HEK293 (cell line): ENCODE data around the gene C20orf173.

Source experiments
- CTCF ChIA-PET: fragments of 350-600 bp; formaldehyde crosslinking; extraction: SDS; loops from one replicate; lab custom pipeline; 2021; ENCODE audit warnings: antibody characterized with exemption; lab: Yijun Ruan, JAX
- POLR2A ChIA-PET: fragments of 300-600 bp; formaldehyde crosslinking; extraction: SDS; loops from one replicate; lab custom pipeline; 2020; ENCODE audit warnings: antibody characterized with exemption, inconsistent platforms; lab: Yijun Ruan, JAX
- H3K27ac ChIP-seq: fragments of 200-500 bp; sonication (Bioruptor generic); 2 replicates; pipeline ENCODE4 v1.5.1; 2014; ENCODE audit warnings: low read depth, low read length, control low read depth, inconsistent platforms; ENCODE audit errors: extremely low read depth
- H3K36me3 ChIP-seq, 2 experiments: fragments of 200-500 bp in 1 of 2; sonication (Bioruptor generic) in 1 of 2; 1 replicate in 1 of 2; 2 replicates in 1 of 2; pipeline ENCODE4 v1.5.1; 2014 to 2017; ENCODE audit warnings: inconsistent platforms in 2 of 2, low read length in 2 of 2; ENCODE audit not compliant: control insufficient read depth in 2 of 2, insufficient read depth in 1 of 2
- H3K4me1 ChIP-seq: fragments of 200-500 bp; sonication (Bioruptor generic); 2 replicates; pipeline ENCODE4 v1.5.1; 2014; ENCODE audit warnings: mild to moderate bottlenecking, low read length, inconsistent platforms; ENCODE audit not compliant: control insufficient read depth, insufficient read depth
- H3K4me3 ChIP-seq: 2 replicates; pipeline ENCODE4 v1.5.1; 2011; ENCODE audit warnings: low read depth, mild to moderate bottlenecking, control low read depth, low read length, moderate library complexity
- H3K9me3 ChIP-seq: fragments of 200-500 bp; sonication (Bioruptor generic); 2 replicates; pipeline ENCODE4 v1.5.1; 2014; ENCODE audit warnings: low read depth, low read length, inconsistent platforms; ENCODE audit not compliant: control insufficient read depth, insufficient read depth
- CTCF ChIP-seq: fragments of 450-650 bp; formaldehyde crosslinking; IDR thresholded peaks from 2 replicates; pipeline ENCODE4 v1.5.1; 2016; ENCODE audit warnings: missing biosample characterization, missing genetic modification characterization
- HIC1 ChIP-seq: fragments of 450-650 bp; formaldehyde crosslinking; IDR thresholded peaks from 2 replicates; pipeline ENCODE4 v1.5.1; 2016; ENCODE audit warnings: missing biosample characterization, missing genetic modification characterization
- INSM2 ChIP-seq: fragments of 450-650 bp; formaldehyde crosslinking; IDR thresholded peaks from 2 replicates; pipeline ENCODE4 v1.5.1; 2016; ENCODE audit warnings: missing biosample characterization, missing genetic modification characterization
- KLF10 ChIP-seq: fragments of 450-650 bp; IDR thresholded peaks from 2 replicates; pipeline ENCODE4 v1.5.1; 2018; ENCODE audit warnings: missing biosample characterization, mild to moderate bottlenecking, missing genetic modification characterization
- KLF17 ChIP-seq: fragments of 450-650 bp; formaldehyde crosslinking; IDR thresholded peaks from 2 replicates; pipeline ENCODE4 v1.5.1; 2016; ENCODE audit warnings: missing biosample characterization, missing genetic modification characterization
- PBX3 ChIP-seq: sonication (generic); formaldehyde crosslinking; IDR thresholded peaks from 2 replicates; pipeline ENCODE4 v1.8.1; 2022; ENCODE audit warnings: mild to moderate bottlenecking, moderate library complexity, missing genetic modification reagents
- SCRT1 ChIP-seq: fragments of 450-650 bp; formaldehyde crosslinking; IDR thresholded peaks from 2 replicates; pipeline ENCODE4 v1.5.1; 2016; ENCODE audit warnings: missing biosample characterization, missing genetic modification characterization, borderline replicate concordance
- SP3 ChIP-seq: fragments of 450-650 bp; formaldehyde crosslinking; IDR thresholded peaks from 2 replicates; pipeline ENCODE4 v1.5.1; 2016; ENCODE audit warnings: missing biosample characterization, missing genetic modification characterization
- YY1 ChIP-seq: fragments of 450-650 bp; formaldehyde crosslinking; IDR thresholded peaks from 2 replicates; pipeline ENCODE4 v1.5.1; 2018; ENCODE audit warnings: missing biosample characterization, missing genetic modification characterization
- ZBTB17 ChIP-seq: fragments of 450-650 bp; formaldehyde crosslinking; IDR thresholded peaks from 2 replicates; pipeline ENCODE4 v1.5.1; 2016; ENCODE audit warnings: missing biosample characterization, missing genetic modification characterization
- ZBTB21 ChIP-seq: fragments of 450-650 bp; formaldehyde crosslinking; IDR thresholded peaks from 2 replicates; pipeline ENCODE4 v1.5.1; 2017; ENCODE audit warnings: missing biosample characterization, missing genetic modification characterization
- ZBTB7A ChIP-seq: fragments of 450-650 bp; formaldehyde crosslinking; IDR thresholded peaks from 2 replicates; pipeline ENCODE4 v1.5.1; 2016; ENCODE audit warnings: low read depth, missing biosample characterization, missing genetic modification characterization
- ZFP69B ChIP-seq: fragments of 450-650 bp; formaldehyde crosslinking; IDR thresholded peaks from 2 replicates; pipeline ENCODE4 v1.5.1; 2016; ENCODE audit warnings: missing biosample characterization, missing genetic modification characterization
- ZNF10 ChIP-seq: fragments of 450-650 bp; formaldehyde crosslinking; IDR thresholded peaks from 2 replicates; pipeline ENCODE4 v1.5.1; 2017; ENCODE audit warnings: missing biosample characterization, missing genetic modification characterization
- ZNF132 ChIP-seq: fragments of 450-650 bp; formaldehyde crosslinking; IDR thresholded peaks from 2 replicates; pipeline ENCODE4 v1.5.1; 2017; ENCODE audit warnings: missing biosample characterization, missing genetic modification characterization, borderline replicate concordance
- ZNF155 ChIP-seq: fragments of 450-650 bp; formaldehyde crosslinking; IDR thresholded peaks from 2 replicates; pipeline ENCODE4 v1.5.1; 2016; ENCODE audit warnings: missing biosample characterization, missing genetic modification characterization
- ZNF19 ChIP-seq: fragments of 450-650 bp; formaldehyde crosslinking; IDR thresholded peaks from 2 replicates; pipeline ENCODE4; 2016; ENCODE audit warnings: missing biosample characterization, missing genetic modification characterization, low read depth
- ZNF214 ChIP-seq: fragments of 450-650 bp; formaldehyde crosslinking; IDR thresholded peaks from 2 replicates; pipeline ENCODE4 v1.5.1; 2017; ENCODE audit warnings: missing biosample characterization, mild to moderate bottlenecking, missing genetic modification characterization, borderline replicate concordance
- ZNF266 ChIP-seq: fragments of 450-650 bp; formaldehyde crosslinking; IDR thresholded peaks from 2 replicates; pipeline ENCODE4 v1.5.1; 2016; ENCODE audit warnings: missing biosample characterization, missing genetic modification characterization, low read depth
- ZNF274 ChIP-seq, 2 experiments: fragments of 200-500 bp in 1 of 2; fragments of 450-650 bp in 1 of 2; sonication (Bioruptor generic) in 1 of 2; formaldehyde crosslinking in 1 of 2; IDR thresholded peaks; 2 replicates each; pipeline versions ENCODE4 v1.5.1 to v1.6.1; 2014 to 2016; ENCODE audit warnings: borderline replicate concordance in 1 of 2, inconsistent platforms in 1 of 2, low read length in 1 of 2, missing biosample characterization in 1 of 2, missing genetic modification characterization in 1 of 2
- ZNF302 ChIP-seq: fragments of 450-650 bp; formaldehyde crosslinking; IDR thresholded peaks from 2 replicates; pipeline ENCODE4 v1.5.1; 2016; ENCODE audit warnings: missing biosample characterization, missing genetic modification characterization, low read depth
- ZNF341 ChIP-seq: fragments of 450-650 bp; formaldehyde crosslinking; IDR thresholded peaks from 2 replicates; pipeline ENCODE4; 2016; ENCODE audit warnings: low read depth, missing biosample characterization, missing genetic modification characterization
- ZNF391 ChIP-seq: fragments of 450-650 bp; formaldehyde crosslinking; IDR thresholded peaks from 2 replicates; pipeline ENCODE4 v1.5.1; 2016; ENCODE audit warnings: low read depth, missing biosample characterization, missing genetic modification characterization, borderline replicate concordance
- ZNF404 ChIP-seq: fragments of 450-650 bp; formaldehyde crosslinking; IDR thresholded peaks from 2 replicates; pipeline ENCODE4 v1.5.1; 2017; ENCODE audit warnings: missing biosample characterization, missing genetic modification characterization
- ZNF510 ChIP-seq: fragments of 450-650 bp; formaldehyde crosslinking; IDR thresholded peaks from 2 replicates; pipeline ENCODE4 v1.5.1; 2018; ENCODE audit warnings: mild to moderate bottlenecking, missing genetic modification characterization, missing biosample characterization; ENCODE audit not compliant: insufficient replicate concordance
- ZNF623 ChIP-seq: fragments of 450-650 bp; formaldehyde crosslinking; IDR thresholded peaks from 2 replicates; pipeline ENCODE4 v1.5.1; 2016; ENCODE audit warnings: missing biosample characterization, missing genetic modification characterization
- ZNF654 ChIP-seq: fragments of 450-650 bp; formaldehyde crosslinking; IDR thresholded peaks from 2 replicates; pipeline ENCODE4 v1.5.1; 2016; ENCODE audit warnings: low read depth, missing biosample characterization, missing genetic modification characterization
- ZSCAN4 ChIP-seq: fragments of 450-650 bp; formaldehyde crosslinking; IDR thresholded peaks from 2 replicates; pipeline ENCODE4 v1.5.1; 2017; ENCODE audit warnings: missing biosample characterization, missing genetic modification characterization

The C20orf173 gene

GRCh38 chr20:35568645-35569044, 39.2 kb upstream of the C20orf173 start:
- 0 out of 2 replicates have a peak, but pooled peaks have one; percentile 12 for TF ChIP-seq ZNF341 (tag by site-specific recombination)
- TF ChIP-seq ZNF623 (tag by site-specific recombination), result no peak
- TF ChIP-seq ZBTB21 (tag by site-specific recombination), result no peak
- no peak for TF ChIP-seq ZNF404
- TF ChIP-seq ZNF654 (tag by site-specific recombination), result peak; percentile 14
- no peak for TF ChIP-seq ZNF132
- no peak for TF ChIP-seq ZNF391 (tag by site-specific recombination)
- no peak for TF ChIP-seq ZNF155
- no peak for TF ChIP-seq ZNF10
- no peak for TF ChIP-seq ZNF266 (tag by site-specific recombination)
- no peak for TF ChIP-seq YY1 (tag by site-specific recombination)
- TF ChIP-seq CTCF (tag by site-specific recombination), result no peak
- TF ChIP-seq ZNF19 (tag by site-specific recombination), result no peak
- no peak for TF ChIP-seq SCRT1
- TF ChIP-seq ZNF302 (tag by site-specific recombination), result no peak
- no peak for TF ChIP-seq SP3
- TF ChIP-seq ZBTB17, result 0 out of 2 replicates have a peak, but pooled peaks have one; percentile 16
- TF ChIP-seq ZSCAN4 (tag by site-specific recombination), result no peak
- no peak for TF ChIP-seq HIC1 (tag by site-specific recombination)
- TF ChIP-seq ZBTB7A (tag by site-specific recombination), result no peak
- TF ChIP-seq ZNF274 (IDR thresholded peaks at IDR 0.05; ENCODE audit: low read length), result no peak
- TF ChIP-seq ZNF274 (tag by site-specific recombination; IDR thresholded peaks at IDR 0.05; ENCODE audit: borderline replicate concordance), result no peak
- TF ChIP-seq ZFP69B (tag by site-specific recombination), result no peak
- Histone ChIP-seq H3K4me1 (no peaks in the 10 kb centered on the region), H3K9me3 (no peaks in the 10 kb centered on the region), H3K36me3 (peaks cover 0 to 5% of the 10 kb centered on the region in 2 experiments; a peak in 1 of 3 replicates), H3K4me3 (no peak overlapping the region), H3K27ac (no peak overlapping the region)
- ChIA-PET POLR2A (interaction anchor here (0.9 kb wide), 1 partner anchor 131 kb away, joined by 3 read pairs; the partner anchor contains the start of genes NFS1 and ROMO1), CTCF (interaction anchor here (0.8 to 1.3 kb wide), 4 partner anchors 8 to 51 kb away, joined by 3 to 5 read pairs (median 4); no protein-coding TSS in a partner anchor)

- POLR2A ChIA-PET, result interaction anchor here (1.3 kb wide), 1 partner anchor 23 kb away, joined by 3 read pairs; the partner anchor contains the start of gene ERGIC3
- CTCF ChIA-PET, result interaction anchor here (1.0 to 1.4 kb wide), 4 partner anchors 9 to 100 kb away, joined by 3 to 6 read pairs (median 3); partner anchors contain the start of genes CPNE1 and RBM12
- H3K27ac ChIP-seq, result no peak overlapping the region
- TF ChIP-seq ZNF214 (no peak), PBX3 (CRISPR knock-in tag) (no peak), ZNF510 (no peak), KLF10 (no peak), INSM2 (no peak), KLF17 (no peak)
These were observed 35.5 kb upstream of the C20orf173 start for GRCh38 chr20:35564905-35565304.

More at GRCh38 chr20:35564905-35565304, 35.5 kb upstream of the C20orf173 start:
- H3K4me3 ChIP-seq, result no peak overlapping the region
- no peaks in the 10 kb centered on the region for H3K4me1 ChIP-seq
- no peaks in the 10 kb centered on the region for H3K9me3 ChIP-seq
- peaks cover 0 to 5% of the 10 kb centered on the region in 2 experiments; a peak in 1 of 3 replicates for H3K36me3 ChIP-seq
